OCI-LY1 (cell line): ENCODE results near the gene SLC49A3.

ENCODE experiments used
- H2AFZ ChIP-seq: fragments of 200-600 bp; sonication (generic), shearing (Covaris generic); 2 replicates; pipeline ENCODE4 v1.6.0; 2014; ENCODE audit warnings: antibody characterized with exemption, mild to moderate bottlenecking, low read length
- H3F3A ChIP-seq: fragments of 200-600 bp; sonication (generic), shearing (Covaris generic); 2 replicates; pipeline ENCODE4 v1.6.0; 2014; ENCODE audit warnings: mild to moderate bottlenecking, antibody characterized with exemption, low read length, moderate library complexity; ENCODE audit not compliant: insufficient read depth
- H3K27ac ChIP-seq: fragments of 200-600 bp; sonication (generic); 2 replicates; pipeline ENCODE4 v1.5.1; 2014; ENCODE audit warnings: low read length, mixed run types, mild to moderate bottlenecking, low read depth; ENCODE audit not compliant: poor library complexity, severe bottlenecking
- H3K27me3 ChIP-seq: fragments of 200-600 bp; sonication (generic); 2 replicates; pipeline ENCODE4 v1.6.0; 2014; ENCODE audit warnings: antibody characterized with exemption, mild to moderate bottlenecking, low read length, moderate library complexity; ENCODE audit not compliant: insufficient read depth
- H3K36me3 ChIP-seq: fragments of 200-600 bp; sonication (generic); 2 replicates; pipeline ENCODE4 v1.6.1; 2014; ENCODE audit warnings: mild to moderate bottlenecking, antibody characterized with exemption, low read length, moderate library complexity, mixed read lengths; ENCODE audit not compliant: insufficient read depth
- H3K4me1 ChIP-seq: fragments of 200-600 bp; sonication (generic); 2 replicates; pipeline ENCODE4 v1.5.1; 2014; ENCODE audit warnings: mild to moderate bottlenecking, low read length, moderate library complexity; ENCODE audit not compliant: insufficient read depth, severe bottlenecking
- H3K4me2 ChIP-seq: fragments of 200-600 bp; sonication (generic), shearing (Covaris generic); 2 replicates; pipeline ENCODE4 v1.6.1; 2014; ENCODE audit warnings: low read length
- H3K4me3 ChIP-seq: fragments of 200-600 bp; sonication (generic); 2 replicates; pipeline ENCODE4 v1.5.1; 2014; ENCODE audit warnings: low read length, low read depth, mild to moderate bottlenecking, mixed read lengths; ENCODE audit not compliant: poor library complexity, severe bottlenecking
- H3K79me2 ChIP-seq: fragments of 200-600 bp; shearing (Covaris generic); 2 replicates; pipeline ENCODE4 v1.6.1; 2016; ENCODE audit warnings: mixed run types, low read length, mixed read lengths; ENCODE audit not compliant: insufficient read depth
- H3K9ac ChIP-seq: fragments of 200-600 bp; sonication (generic), shearing (Covaris generic); 2 replicates; pipeline ENCODE4 v1.6.1; 2014; ENCODE audit warnings: mild to moderate bottlenecking, low read length, mixed read lengths
- H3K9me2 ChIP-seq: fragments of 200-600 bp; sonication (generic), shearing (Covaris generic); 2 replicates; pipeline ENCODE4 v1.6.1; 2014; ENCODE audit warnings: low read depth, mild to moderate bottlenecking, low read length, mixed read lengths
- H3K9me3 ChIP-seq: fragments of 200-600 bp; shearing (Covaris generic); 2 replicates; pipeline ENCODE4 v1.6.1; 2014; ENCODE audit warnings: low read length, mixed read lengths
- H4K20me1 ChIP-seq: fragments of 200-600 bp; sonication (generic), shearing (Covaris generic); 2 replicates; pipeline ENCODE4 v1.6.0; 2016; ENCODE audit warnings: mild to moderate bottlenecking, low read length; ENCODE audit not compliant: insufficient read depth
- CTCF ChIP-seq: fragments of 200-600 bp; sonication (generic), shearing (Covaris generic); IDR thresholded peaks from 2 replicates; pipeline ENCODE4 v1.5.1; 2017; ENCODE audit warnings: mild to moderate bottlenecking, antibody characterized with exemption, low read length, moderate library complexity, mixed read lengths
- EZH2 ChIP-seq: fragments of 200-600 bp; sonication (generic), shearing (Covaris generic); IDR thresholded peaks from 2 replicates; pipeline ENCODE4 v1.8.0; 2017; ENCODE audit warnings: borderline replicate concordance, mixed run types, mild to moderate bottlenecking, antibody characterized with exemption, low read length, moderate library complexity, mixed read lengths

SLC49A3 gene

DNA sequence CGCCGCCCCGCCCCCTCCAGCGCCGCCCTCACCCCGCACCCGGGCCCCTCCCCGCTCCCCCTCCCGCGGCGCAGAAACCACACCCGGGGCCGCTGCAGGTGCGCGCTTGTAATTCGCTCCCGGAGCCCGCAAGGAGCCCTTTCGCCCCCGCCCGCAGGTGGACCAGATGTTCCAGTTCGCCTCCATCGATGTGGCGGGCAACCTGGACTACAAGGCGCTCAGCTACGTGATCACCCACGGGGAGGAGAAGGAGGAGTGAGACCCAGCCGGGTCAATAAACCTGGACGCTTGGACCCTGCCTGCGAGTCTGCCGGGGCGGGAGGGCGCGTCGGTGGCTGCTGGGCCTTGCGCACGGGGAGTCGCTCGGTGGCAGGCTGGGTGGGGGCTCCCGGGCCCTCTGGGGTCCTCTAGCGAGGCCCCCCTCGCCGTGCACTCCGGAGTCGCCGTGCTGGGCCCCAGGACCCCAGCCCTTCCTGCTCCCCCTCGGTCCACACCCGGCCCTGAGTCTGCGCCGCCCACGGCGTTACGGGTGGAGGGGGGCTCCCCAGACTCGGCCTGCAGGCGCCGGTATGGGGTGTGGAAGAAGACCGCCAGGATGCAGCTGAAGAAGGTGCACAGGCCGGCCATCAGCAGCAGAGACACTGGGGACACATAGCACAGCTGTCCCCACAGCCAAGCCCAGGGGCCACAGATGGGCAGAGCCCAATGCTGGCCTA, 7.1 kb downstream of the SLC49A3 start:
- no peak overlapping the region for H3K27ac ChIP-seq
- H3K4me1 ChIP-seq, result peaks cover 25% of the 10 kb centered on the region
- H3K36me3 ChIP-seq, result no peaks in the 10 kb centered on the region
- H4K20me1 ChIP-seq, result no peaks in the 10 kb centered on the region
- no peaks in the 10 kb centered on the region for H3K9me3 ChIP-seq
- TF ChIP-seq EZH2, result no peak
- no peak for TF ChIP-seq CTCF
- H3K4me2 ChIP-seq, result peak overlapping the region; percentile 38; the same call in 1 of the 2 replicates
- H3K27me3 ChIP-seq, result no peaks in the 10 kb centered on the region; the same call in 1 of the 2 replicates
- H3K9me2 ChIP-seq, result no peaks in the 10 kb centered on the region
- no peak overlapping the region for H3K9ac ChIP-seq
- peak overlapping the region; percentile 27 for H3K4me3 ChIP-seq
- no peaks in the 10 kb centered on the region for H3F3A ChIP-seq
- H2AFZ ChIP-seq, result no peak overlapping the region
- no peaks in the 10 kb centered on the region for H3K79me2 ChIP-seq

DNA sequence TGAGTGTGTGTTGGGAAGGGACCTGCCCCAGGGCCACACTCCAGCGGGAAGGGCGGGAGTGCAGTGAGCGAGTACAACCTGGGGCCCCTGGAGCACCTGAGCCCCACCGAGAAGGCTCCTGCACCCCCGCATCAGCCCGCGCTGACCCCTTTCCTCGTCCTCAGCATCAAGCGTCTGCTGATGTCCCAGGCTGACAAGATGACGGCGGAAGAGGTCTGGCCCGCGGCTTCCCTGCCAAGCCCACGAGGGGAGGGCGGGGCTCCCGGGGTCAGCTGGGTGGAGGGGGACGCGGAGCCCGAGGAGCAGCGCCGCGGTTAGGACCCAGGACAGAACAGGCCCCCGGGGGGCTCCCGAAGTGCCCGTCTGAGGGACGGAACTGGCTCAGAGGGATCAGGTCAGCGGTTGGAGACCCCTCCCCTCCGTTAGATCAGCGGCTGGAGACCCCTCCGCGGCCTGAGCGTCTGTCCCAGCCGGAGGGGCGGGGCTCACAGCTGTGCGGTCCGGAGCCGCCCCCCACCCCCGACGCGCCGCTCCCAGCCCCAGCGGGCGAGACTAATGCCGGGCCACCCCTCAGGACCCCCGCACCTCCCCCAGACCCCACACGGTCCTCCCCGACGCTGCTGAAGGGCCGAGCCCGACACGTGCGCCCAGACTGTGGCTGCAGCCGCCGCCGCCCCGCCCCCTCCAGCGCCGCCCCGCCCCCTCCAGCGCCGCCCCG, 7.9 kb downstream of the SLC49A3 start:
- no peaks in the 10 kb centered on the region for H3K9me2 ChIP-seq
- TF ChIP-seq CTCF, result no peak
- TF ChIP-seq EZH2, result no peak
- no peak overlapping the region for H3K9ac ChIP-seq
- no peaks in the 10 kb centered on the region; the same call in 1 of the 2 replicates for H3F3A ChIP-seq
- H3K27ac ChIP-seq, result no peak overlapping the region
- no peaks in the 10 kb centered on the region for H4K20me1 ChIP-seq
- no peaks in the 10 kb centered on the region; the same call in 1 of the 2 replicates for H3K27me3 ChIP-seq
- peaks cover 33% of the 10 kb centered on the region for H3K4me1 ChIP-seq
- H3K36me3 ChIP-seq, result no peaks in the 10 kb centered on the region
- H3K9me3 ChIP-seq, result no peaks in the 10 kb centered on the region
- no peak overlapping the region for H3K4me3 ChIP-seq
- H2AFZ ChIP-seq, result no peak overlapping the region
- H3K4me2 ChIP-seq, result no peak overlapping the region
- H3K79me2 ChIP-seq, result no peaks in the 10 kb centered on the region

GRCh38 chr4:680551-680927, 8.4 kb downstream of the SLC49A3 start:
- Histone ChIP-seq H3K9me3 (no peaks in the 10 kb centered on the region), H3K9me2 (no peaks in the 10 kb centered on the region), H3K27ac (no peak overlapping the region), H3K4me3 (no peak overlapping the region), H4K20me1 (no peaks in the 10 kb centered on the region), H2AFZ (no peak overlapping the region), H3F3A (no peaks in the 10 kb centered on the region; the same call in 1 of the 2 replicates), H3K9ac (no peak overlapping the region), H3K4me1 (peaks cover 38% of the 10 kb centered on the region), H3K27me3 (no peaks in the 10 kb centered on the region; the same call in 1 of the 2 replicates), H3K36me3 (no peaks in the 10 kb centered on the region), H3K4me2 (no peak overlapping the region), H3K79me2 (no peaks in the 10 kb centered on the region)
- TF ChIP-seq EZH2, result no peak
- TF ChIP-seq CTCF, result no peak
